Measurements from ENCODE around the gene PECR.
"Not testable (repeated sequence)": the region's sequence is repeated elsewhere in the genome, so short reads cannot be mapped to it uniquely, and the experiment has no call there.

The PECR gene

DNA sequence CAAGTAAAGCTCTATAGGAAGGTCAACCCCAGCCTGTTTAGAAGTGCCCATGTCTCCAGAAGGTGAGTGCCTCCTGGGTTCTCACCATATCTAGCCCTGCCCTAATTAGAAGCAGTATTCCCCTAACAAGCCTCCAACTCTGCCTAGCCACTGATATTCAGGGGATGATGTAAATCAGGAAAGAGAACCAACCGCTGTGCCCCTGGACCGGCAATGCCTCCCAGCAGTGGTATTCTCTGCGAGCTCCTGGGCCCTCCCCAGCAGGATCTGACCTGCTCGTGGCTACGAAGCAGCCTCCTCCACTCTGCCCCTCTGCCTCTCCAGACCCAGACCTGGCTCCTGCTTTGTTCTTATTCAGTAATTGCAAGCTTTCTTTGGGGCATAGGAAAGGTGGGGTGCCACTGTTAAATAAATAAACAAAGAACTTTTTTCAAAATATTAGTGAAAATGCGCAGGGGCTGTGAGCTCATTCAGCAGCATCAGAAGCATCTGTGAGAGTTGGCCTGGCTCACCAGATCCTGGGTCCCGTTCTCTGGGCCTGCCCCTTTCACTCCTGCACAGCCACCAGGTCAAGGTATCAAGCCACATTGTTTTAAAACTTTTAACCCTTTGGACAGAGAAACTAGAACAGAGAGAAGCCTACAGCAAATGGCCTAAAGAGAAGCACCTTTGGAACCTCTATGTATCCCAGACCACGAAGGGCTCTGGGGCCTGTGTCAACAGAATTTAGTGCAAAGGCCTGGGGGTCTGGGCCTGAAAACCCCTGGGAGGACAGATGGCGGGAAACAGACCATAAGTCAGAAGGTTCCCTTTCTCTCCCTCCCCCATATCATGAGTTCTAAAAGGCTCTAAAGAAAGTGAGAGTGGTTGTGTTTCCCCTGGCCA lies 80.2 kb downstream of the PECR start:
- no peaks in the 10 kb centered on the region for H3K9me3 ChIP-seq
- peaks cover 42% of the 10 kb centered on the region for H3K4me1 ChIP-seq
- no peak overlapping the region for H3K4me3 ChIP-seq
- peak overlapping the region; percentile 46 for H3K4me2 ChIP-seq
- H3K36me3 ChIP-seq, result peaks cover 7% of the 10 kb centered on the region
- H3K27ac ChIP-seq, result no peak overlapping the region
- no peaks in the 10 kb centered on the region for H3K27me3 ChIP-seq
- peaks cover 9% of the 10 kb centered on the region; the same call in 1 of the 2 replicates for H4K20me1 ChIP-seq
- TF ChIP-seq Cebpa-rat (IDR thresholded peaks at IDR 0.05), result no peak
- H3K9ac ChIP-seq, result peak overlapping the region; percentile 18; the same call in 1 of the 2 replicates

DNA sequence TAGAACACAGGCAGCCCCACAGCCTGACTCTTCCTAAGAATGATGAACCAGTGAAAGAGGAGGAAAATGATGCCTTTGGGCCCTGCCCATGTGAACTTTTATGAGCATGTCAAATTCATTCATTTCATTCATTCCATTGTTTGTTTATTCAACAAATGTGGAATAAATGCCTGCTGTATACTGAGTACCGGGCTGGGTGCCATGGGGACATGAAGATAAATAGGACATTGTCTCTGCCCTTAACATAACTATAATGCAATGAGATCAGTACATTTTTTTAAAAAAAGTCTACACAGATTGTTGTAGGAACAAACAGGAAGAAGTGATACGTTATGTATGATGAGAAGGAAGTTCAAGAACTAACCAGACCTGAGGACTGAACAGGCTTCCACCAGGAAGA lies 83.0 kb downstream of the PECR start:
- Histone ChIP-seq H3K4me1 (peaks cover 42% of the 10 kb centered on the region), H4K20me1 (peaks cover 4% of the 10 kb centered on the region; the same call in 1 of the 2 replicates), H3K9ac (no peak overlapping the region), H3K4me2 (no peak overlapping the region), H3K27me3 (no peaks in the 10 kb centered on the region), H3K4me3 (no peak overlapping the region), H3K27ac (no peak overlapping the region), H3K36me3 (peaks cover 10% of the 10 kb centered on the region), H3K9me3 (no peaks in the 10 kb centered on the region)
- no peak for TF ChIP-seq Cebpa-rat (IDR thresholded peaks at IDR 0.05)

DNA sequence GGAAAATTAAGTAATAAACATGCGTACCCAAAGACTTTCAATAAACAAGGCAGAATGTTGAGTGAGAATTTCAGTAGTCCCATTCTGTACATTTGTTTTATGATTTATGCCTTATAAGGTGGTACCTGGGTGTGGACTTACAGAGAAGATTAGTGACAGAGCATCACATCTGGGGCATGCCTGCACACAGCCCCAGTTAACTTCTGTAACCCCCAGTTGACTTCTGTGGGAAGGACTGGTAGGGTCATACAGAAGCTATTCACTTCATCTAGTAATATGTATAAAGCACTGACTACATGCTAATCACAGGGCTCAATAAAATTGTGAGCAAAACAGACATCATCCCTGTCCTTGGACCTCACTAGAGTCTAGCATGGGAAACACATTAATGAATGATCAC lies 84.4 kb downstream of the PECR start:
- no peak overlapping the region for H3K9ac ChIP-seq
- peaks cover 10% of the 10 kb centered on the region for H3K36me3 ChIP-seq
- no peak overlapping the region for H3K27ac ChIP-seq
- peaks cover 4% of the 10 kb centered on the region; the same call in 1 of the 2 replicates for H4K20me1 ChIP-seq
- H3K4me3 ChIP-seq, result no peak overlapping the region
- no peaks in the 10 kb centered on the region for H3K9me3 ChIP-seq
- no peak for TF ChIP-seq Cebpa-rat (IDR thresholded peaks at IDR 0.05)
- H3K4me2 ChIP-seq, result no peak overlapping the region
- H3K4me1 ChIP-seq, result peaks cover 32% of the 10 kb centered on the region
- H3K27me3 ChIP-seq, result no peaks in the 10 kb centered on the region

DNA sequence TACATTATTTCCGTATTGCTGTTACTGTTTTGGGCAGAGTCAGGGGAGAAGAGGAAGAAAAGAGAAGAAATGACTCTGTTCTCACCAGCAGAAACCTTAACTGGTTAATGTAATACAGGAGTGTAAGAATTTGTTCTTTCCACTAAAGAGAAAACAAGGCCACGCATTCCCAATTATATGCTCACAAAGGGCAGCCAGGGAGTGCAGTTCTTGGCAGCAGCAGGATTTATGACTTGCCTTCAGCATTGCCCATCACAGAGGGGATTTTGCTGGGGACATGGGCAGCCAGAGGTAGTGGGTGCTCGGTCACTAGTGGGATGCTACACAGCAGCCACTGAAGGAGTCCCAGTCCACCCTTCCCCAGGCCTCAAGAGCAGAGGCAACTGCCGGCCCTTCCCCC lies 86.7 kb downstream of the PECR start:
- H3K27me3 ChIP-seq, result no peaks in the 10 kb centered on the region
- H3K4me2 ChIP-seq, result no peak overlapping the region
- TF ChIP-seq Cebpa-rat (IDR thresholded peaks at IDR 0.05), result no peak
- H3K36me3 ChIP-seq, result peaks cover 3% of the 10 kb centered on the region; the same call in 1 of the 2 replicates
- H3K4me1 ChIP-seq, result peaks cover 24% of the 10 kb centered on the region
- no peaks in the 10 kb centered on the region for H4K20me1 ChIP-seq
- H3K4me3 ChIP-seq, result no peak overlapping the region
- no peak overlapping the region for H3K9ac ChIP-seq
- H3K27ac ChIP-seq, result no peak overlapping the region
- peaks cover 19% of the 10 kb centered on the region for H3K9me3 ChIP-seq

DNA sequence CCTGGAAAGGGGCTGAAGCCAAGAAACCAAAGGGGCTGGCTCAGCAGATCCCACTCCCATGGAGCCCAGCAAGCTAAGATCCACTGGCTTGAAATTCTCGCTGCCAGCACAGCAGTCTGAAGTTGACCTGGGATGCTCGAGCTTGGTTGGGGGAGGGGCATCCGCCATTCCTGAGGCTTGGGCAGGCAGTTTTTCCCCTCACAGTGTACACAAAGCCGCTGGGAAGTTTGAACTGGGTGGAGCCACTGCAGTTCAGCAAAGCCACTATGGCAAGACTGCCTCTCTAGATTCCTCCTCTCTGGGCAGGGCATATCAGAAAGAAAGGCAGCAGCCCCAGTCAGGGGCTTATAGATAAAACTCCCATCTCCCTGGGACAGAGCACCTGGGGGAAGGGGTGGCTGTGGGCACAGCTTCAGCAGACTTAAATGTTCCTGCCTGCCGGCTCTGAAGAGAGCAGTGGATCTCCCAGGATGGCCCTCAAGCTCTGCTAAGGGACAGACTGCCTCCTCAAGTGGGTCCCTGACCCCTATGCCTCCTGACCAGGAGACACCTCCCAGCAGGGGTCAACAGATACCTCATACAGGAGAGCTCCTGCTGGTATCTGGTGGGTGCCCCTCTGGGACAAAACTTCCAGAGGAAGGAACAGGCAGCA lies 92.9 kb downstream of the PECR start:
- peaks cover 63% of the 10 kb centered on the region for H3K9me3 ChIP-seq
- H3K27ac ChIP-seq, H3K27me3 ChIP-seq, H3K9ac ChIP-seq, H4K20me1 ChIP-seq, H3K4me3 ChIP-seq, H3K4me1 ChIP-seq, H3K4me2 ChIP-seq: not testable (repeated sequence)
- peaks cover 22% of the 10 kb centered on the region for H3K36me3 ChIP-seq
